Calu3 (cell line): Measurements from ENCODE around the gene CLEC16A. TPM values are rescaled to one million over a fixed set of nuclear protein-coding genes. Genes with fewer than 3 reads are reported as not detected.

ENCODE experiments used
- BruUV-seq: library from RNA; stranded (reverse); fragments of 400-500 nt; replicated peaks from 2 replicates; lab custom pipeline; 2021; lab: Mats Ljungman, UMichigan
- CTCF ChIA-PET: fragments of 300-600 bp; sonication (Branson Sonifier 250); formaldehyde crosslinking; loops from one replicate; lab custom pipeline; 2022; ENCODE audit warnings: antibody characterized with exemption; lab: Charles Lee
- DNase-seq: peaks from one replicate; pipeline ENCODE4 v3.0.0; 2022
- H3K27ac Mint-ChIP-seq: one replicate; pipeline ENCODE4 v1.8.0; 2022; ENCODE audit warnings: mixed read lengths; ENCODE audit not compliant: unreplicated experiment
- H3K27me3 Mint-ChIP-seq: one replicate; pipeline ENCODE4 v1.8.0; 2022; ENCODE audit warnings: mixed read lengths; ENCODE audit not compliant: unreplicated experiment
- H3K36me3 Mint-ChIP-seq: one replicate; pipeline ENCODE4 v1.8.0; 2022; ENCODE audit warnings: mild to moderate bottlenecking, moderate library complexity, mixed read lengths; ENCODE audit not compliant: insufficient read depth, unreplicated experiment
- H3K4me1 Mint-ChIP-seq: one replicate; pipeline ENCODE4 v1.8.0; 2022; ENCODE audit warnings: mild to moderate bottlenecking, low read depth, mixed read lengths; ENCODE audit not compliant: unreplicated experiment
- H3K4me3 Mint-ChIP-seq: one replicate; pipeline ENCODE4 v1.8.0; 2022; ENCODE audit warnings: mild to moderate bottlenecking, low read depth, moderate library complexity, mixed read lengths; ENCODE audit not compliant: unreplicated experiment
- H3K9me3 Mint-ChIP-seq: one replicate; pipeline ENCODE4 v1.8.0; 2022; ENCODE audit warnings: low read depth, mixed read lengths; ENCODE audit not compliant: unreplicated experiment
- intact Hi-C: fragments of 100-400 bp; cut with micrococcal nuclease; formaldehyde crosslinking; loops from one replicate; pipeline ENCODE4 v1.10.0; 2022; ENCODE audit not compliant: unreplicated experiment
- total RNA-seq: library from RNA; stranded (reverse); gene quantifications from 2 replicates; pipeline ENCODE4 v1.2.3, GENCODE V29; 2022
- TF ChIP-seq, protein P1 (sequence below): fragments of 200-600 bp; IDR thresholded peaks from one replicate; pipeline ENCODE4 v1.8.0; 2022; ENCODE audit warnings: antibody characterized with exemption; ENCODE audit not compliant: unreplicated experiment

The CLEC16A gene
- total RNA-seq, 1 experiment from 2014 or later: 33.0 TPM

GRCh38 chr16:11130978-11131665 is 186.8 kb downstream of the CLEC16A start:
- CTCF ChIA-PET: no interaction called here
- peaks cover 10% of the 10 kb centered on the region for H3K4me1 Mint-ChIP-seq
- H3K9me3 Mint-ChIP-seq: no peaks in the 10 kb centered on the region
- no peak for DNase-seq
- no peak overlapping the region for H3K4me3 Mint-ChIP-seq
- BruUV-seq: no TSS peak
- H3K27ac Mint-ChIP-seq: no peak overlapping the region
- intact Hi-C loops: loop anchor here (10.0 kb wide), 1 partner anchor 124 kb away; the partner anchor contains the start of gene SOCS1
- TF ChIP-seq, protein P1, sequence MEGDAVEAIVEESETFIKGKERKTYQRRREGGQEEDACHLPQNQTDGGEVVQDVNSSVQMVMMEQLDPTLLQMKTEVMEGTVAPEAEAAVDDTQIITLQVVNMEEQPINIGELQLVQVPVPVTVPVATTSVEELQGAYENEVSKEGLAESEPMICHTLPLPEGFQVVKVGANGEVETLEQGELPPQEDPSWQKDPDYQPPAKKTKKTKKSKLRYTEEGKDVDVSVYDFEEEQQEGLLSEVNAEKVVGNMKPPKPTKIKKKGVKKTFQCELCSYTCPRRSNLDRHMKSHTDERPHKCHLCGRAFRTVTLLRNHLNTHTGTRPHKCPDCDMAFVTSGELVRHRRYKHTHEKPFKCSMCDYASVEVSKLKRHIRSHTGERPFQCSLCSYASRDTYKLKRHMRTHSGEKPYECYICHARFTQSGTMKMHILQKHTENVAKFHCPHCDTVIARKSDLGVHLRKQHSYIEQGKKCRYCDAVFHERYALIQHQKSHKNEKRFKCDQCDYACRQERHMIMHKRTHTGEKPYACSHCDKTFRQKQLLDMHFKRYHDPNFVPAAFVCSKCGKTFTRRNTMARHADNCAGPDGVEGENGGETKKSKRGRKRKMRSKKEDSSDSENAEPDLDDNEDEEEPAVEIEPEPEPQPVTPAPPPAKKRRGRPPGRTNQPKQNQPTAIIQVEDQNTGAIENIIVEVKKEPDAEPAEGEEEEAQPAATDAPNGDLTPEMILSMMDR: no peak
- no peaks in the 10 kb centered on the region for H3K27me3 Mint-ChIP-seq
- H3K36me3 Mint-ChIP-seq: peaks cover 13% of the 10 kb centered on the region

- Mint-ChIP-seq H3K27ac (no peak overlapping the region), H3K9me3 (no peaks in the 10 kb centered on the region), H3K4me3 (no peak overlapping the region), H3K4me1 (peaks cover 10% of the 10 kb centered on the region), H3K27me3 (no peaks in the 10 kb centered on the region), H3K36me3 (peaks cover 11% of the 10 kb centered on the region)
- intact Hi-C loops: loop anchor here (10.0 kb wide), 1 partner anchor 123 kb away; the partner anchor contains the start of gene SOCS1
- no peak for DNase-seq
- TF ChIP-seq, protein P1: no peak
- CTCF ChIA-PET: no interaction called here
- no TSS peak for BruUV-seq
These were observed 187.3 kb downstream of the CLEC16A start for GRCh38 chr16:11131706-11132105.

GRCh38 chr16:11133344-11133943 is 189.1 kb downstream of the CLEC16A start:
- TF ChIP-seq, protein P1: no peak
- peaks cover 11% of the 10 kb centered on the region for H3K36me3 Mint-ChIP-seq
- peak overlapping the region; percentile 62 for H3K27ac Mint-ChIP-seq
- no peaks in the 10 kb centered on the region for H3K9me3 Mint-ChIP-seq
- no peaks in the 10 kb centered on the region for H3K27me3 Mint-ChIP-seq
- BruUV-seq: no TSS peak
- CTCF ChIA-PET: interaction anchor here (1.0 to 2.1 kb wide), 7 partner anchors 11 to 122 kb away, joined by 3 to 12 read pairs (median 4); partner anchors contain the start of gene SOCS1
- peak; percentile 77 for DNase-seq
- intact Hi-C loops: loop anchor here (10.0 kb wide), 1 partner anchor 121 kb away; the partner anchor contains the start of gene SOCS1
- H3K4me3 Mint-ChIP-seq: no peak overlapping the region
- H3K4me1 Mint-ChIP-seq: peaks cover 10% of the 10 kb centered on the region

- no peak overlapping the region for H3K27ac Mint-ChIP-seq
- no peak overlapping the region for H3K4me3 Mint-ChIP-seq
- CTCF ChIA-PET: interaction anchor here (0.7 kb wide), 2 partner anchors 31 to 272 kb away, joined by 3 to 4 read pairs; no protein-coding TSS in a partner anchor
- intact Hi-C loops: loop anchor here (10.0 kb wide), 1 partner anchor 120 kb away; the partner anchor contains the start of gene SOCS1
- no peaks in the 10 kb centered on the region for H3K27me3 Mint-ChIP-seq
- H3K9me3 Mint-ChIP-seq: no peaks in the 10 kb centered on the region
- peaks cover 10% of the 10 kb centered on the region for H3K4me1 Mint-ChIP-seq
- TF ChIP-seq, protein P1: no peak
- BruUV-seq: no TSS peak
- H3K36me3 Mint-ChIP-seq: peaks cover 9% of the 10 kb centered on the region
- no peak for DNase-seq
These were observed 190.5 kb downstream of the CLEC16A start for GRCh38 chr16:11134722-11135463.
